Sciatic nerve (tissue), 2 donors: Measurements from ENCODE around the gene SLC35B2. TPM values are rescaled to one million over a fixed set of nuclear protein-coding genes. Genes with fewer than 3 reads are reported as not detected.

Experiments
- ATAC-seq: fragments of 200-7000 bp; cut with Tn5 transposase; one replicate; pipeline ENCODE4 v1.9.1; 2020; ENCODE audit warnings: mild to moderate bottlenecking, moderate library complexity
- DNase-seq: peaks from one replicate; pipeline ENCODE4 v3.0.0-alpha.2; 2020; ENCODE audit warnings: low spot score
- intact Hi-C: fragments of 100-400 bp; cut with DNase I; formaldehyde crosslinking; loops from one replicate; pipeline ENCODE4 v1.14.2; 2022
- total RNA-seq: library from RNA; stranded (reverse); fragmentation: NEBNext Ultra II Directional; extraction: Animal tissue kit (Norgen Biotek cat#: 25700); gene quantifications from one replicate; pipeline ENCODE4 v1.2.1, GENCODE V29; 2021
- donor health status: DM: no; HTN: no; CAD: no.
- donor health status: DM: no; HTN: no; CAD: no.

SLC35B2 gene
- total RNA-seq, 1 donor from 2014 or later = 26.8 TPM

GRCh38 chr6:44216677-44217331, 40.5 kb downstream of the SLC35B2 start, which contains the start of gene MYMX:
MYMX (plus strand) TSS chr6:44216926; CDS start chr6:44217472, 546 bp downstream.
- peak; percentile 7 for ATAC-seq
- intact Hi-C loops = no loop called here

DNA sequence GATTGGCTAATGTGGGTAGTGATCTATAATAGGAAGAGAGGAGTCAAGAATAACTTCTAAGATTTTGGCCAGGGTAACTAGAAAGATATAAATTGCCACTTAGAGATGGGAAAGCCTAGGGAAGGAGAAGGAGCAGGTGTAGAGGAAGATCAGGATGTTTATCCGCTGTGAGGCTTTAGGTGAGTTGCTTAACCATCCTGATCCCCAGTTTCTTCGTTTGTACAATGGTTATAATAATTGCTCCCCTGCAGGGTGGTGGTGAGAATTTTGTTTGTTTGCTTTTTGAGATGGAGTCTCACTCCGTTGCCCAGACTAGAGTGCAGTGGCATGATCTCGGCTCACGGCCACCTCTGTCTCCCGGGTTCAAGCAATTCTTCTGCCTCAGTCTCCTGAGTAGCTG, 43.0 kb downstream of the SLC35B2 start:
- DNase-seq (no peak), ATAC-seq (no peak)

More at GRCh38 chr6:44216677-44217331, 40.5 kb downstream of the SLC35B2 start, which contains the start of gene MYMX:
- no peak for DNase-seq

DNA sequence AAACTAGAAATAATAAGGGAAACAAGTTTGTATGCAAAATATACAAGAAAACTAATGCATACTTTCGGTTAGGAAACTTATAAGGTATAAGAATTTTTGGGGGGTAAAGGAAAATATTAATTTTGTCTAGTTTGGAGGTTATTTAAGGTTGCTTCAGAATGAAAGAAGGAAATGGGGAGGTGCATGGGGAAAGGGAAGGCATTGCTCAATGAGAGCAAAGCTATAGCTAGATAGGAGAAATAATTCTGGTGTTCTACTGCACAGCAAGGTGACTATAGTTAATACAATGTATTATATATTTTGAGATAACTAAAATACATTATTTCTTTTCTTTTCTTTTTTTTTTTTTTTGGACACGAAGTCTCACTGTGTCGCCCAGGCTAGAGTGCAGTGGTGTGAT, 46.0 kb downstream of the SLC35B2 start:
- no peak for DNase-seq
- no peak for ATAC-seq
- intact Hi-C loops = no loop called here

More for the DNA sequence above, 43.0 kb downstream of the SLC35B2 start:
- intact Hi-C loops = no loop called here

DNA sequence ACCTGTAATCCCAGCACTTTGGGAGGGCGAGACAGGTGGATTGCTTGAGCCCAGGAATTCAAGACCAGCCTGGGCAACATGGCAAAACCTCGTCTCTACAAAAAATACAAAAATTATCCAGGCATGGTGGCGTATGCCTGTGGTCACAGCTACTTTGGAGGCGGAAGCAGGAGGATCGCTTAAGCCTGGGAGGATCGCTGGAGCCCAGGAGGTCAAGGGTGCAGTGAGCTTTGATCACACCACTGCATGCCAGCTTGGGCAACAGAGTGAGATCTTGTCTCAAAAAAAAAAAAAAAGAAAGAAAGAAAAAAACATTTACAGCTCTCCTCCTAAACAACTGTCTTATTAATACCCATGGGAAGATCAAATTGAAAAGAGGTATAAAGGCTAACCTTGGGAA, 49.4 kb downstream of the SLC35B2 start:
- no peak for ATAC-seq
- intact Hi-C loops = no loop called here
- DNase-seq = no peak

Other genes starting within 250 kb of the SLC35B2 start
- 21.8 TPM for gene MRPL14, start 130.1 kb downstream of the SLC35B2 start, total RNA-seq
- gene TMEM63B, start 130.0 kb downstream of the SLC35B2 start, total RNA-seq = 38.0 TPM
- 6.9 TPM for gene CAPN11, start 98.7 kb downstream of the SLC35B2 start, total RNA-seq
- gene MYMX, start 40.6 kb downstream of the SLC35B2 start, total RNA-seq = 2.1 TPM
- 71.7 TPM for gene SLC29A1, start 33.9 kb downstream of the SLC35B2 start, total RNA-seq
- gene HSP90AB1, start 10.4 kb downstream of the SLC35B2 start, total RNA-seq = 470 TPM
- 9.1 TPM for gene NFKBIE, start 8.0 kb upstream of the SLC35B2 start, total RNA-seq
- not detected for gene TMEM151B, start 12.9 kb upstream of the SLC35B2 start, total RNA-seq
- 13.3 TPM for gene AARS2, start 55.8 kb upstream of the SLC35B2 start, total RNA-seq
- not detected for gene SPATS1, start 85.1 kb upstream of the SLC35B2 start, total RNA-seq
- gene CDC5L, start 130.2 kb upstream of the SLC35B2 start, total RNA-seq = 20.3 TPM